ENCODE data around the gene NOL6. TPM values are rescaled to one million over a fixed set of nuclear protein-coding genes. Genes with fewer than 3 reads are reported as not detected.

NOL6 gene
- total RNA-seq, 1 experiment from 2014 or later, result 64.4 TPM

GRCh38 chr9:33480106-33480505 is 6.4 kb upstream of the NOL6 start:
- peak overlapping the region in 1 of 3 experiments; percentile 86; a peak in 1 of 7 replicates for H3K27ac Mint-ChIP-seq
- no peak overlapping the region for H2BK20ac ChIP-seq (ENCODE audit: low read depth, low read length, poor library complexity, severe bottlenecking)
- no CpG with 5 or more reads among the region's 2 CpGs for WGBS (ENCODE audit: extremely low coverage, insufficient read length, low lambda C conversion rate)

More at GRCh38 chr9:33480106-33480505, 6.4 kb upstream of the NOL6 start:
- no peak overlapping the region for H3K27ac ChIP-seq (ENCODE audit: insufficient read length, low read depth, low read length)
- no peak overlapping the region for H3K23ac ChIP-seq (ENCODE audit: insufficient read length, low read depth, low read length)
- no peaks in the 10 kb centered on the region for H4K20me1 ChIP-seq (ENCODE audit: control insufficient read depth, insufficient read depth, insufficient read length)
- H4K5ac ChIP-seq (ENCODE audit: insufficient read length, low read depth, low read length), result no peak overlapping the region
- H3K56ac ChIP-seq (ENCODE audit: insufficient read length, low read depth, low read length), result no peak overlapping the region
- no peak overlapping the region for H3K4me2 ChIP-seq (ENCODE audit: insufficient read depth, insufficient read length, low read length)
- H2BK12ac ChIP-seq (ENCODE audit: insufficient read length, low read depth, low read length), result no peak overlapping the region
- no peaks in the 10 kb centered on the region for H3K79me2 ChIP-seq (ENCODE audit: insufficient read depth, low read length)
- no peak overlapping the region for H2AFZ ChIP-seq (ENCODE audit: low read length)
- H3K23me2 ChIP-seq (ENCODE audit: insufficient read length, low read depth, low read length, poor library complexity, severe bottlenecking), result no peaks in the 10 kb centered on the region
- no peaks in the 10 kb centered on the region for H3K27me3 ChIP-seq (ENCODE audit: insufficient read depth, low read length)
- no peak overlapping the region for H4K8ac ChIP-seq (replicated peaks; ENCODE audit: insufficient read length, low read depth, low read length)
- H2BK5ac ChIP-seq (ENCODE audit: insufficient read length, low read length), result no peak overlapping the region
- Mint-ChIP-seq H3K4me3 (no peak overlapping the region), H3K27me3 (ENCODE audit: low read depth) (no peaks in the 10 kb centered on the region), H3K4me1 (peaks cover 0 to 3% of the 10 kb centered on the region in 2 experiments; a peak in 1 of 4 replicates), H3K9me3 (no peaks in the 10 kb centered on the region), H3K36me3 (ENCODE audit: insufficient read depth in 1 of 3, low read depth in 3 of 3) (no peaks in the 10 kb centered on the region)
- H3T11ph ChIP-seq (ENCODE audit: low read length), result no peak overlapping the region
- no peak overlapping the region for H2BK120ac ChIP-seq (ENCODE audit: low read depth, low read length, poor library complexity, severe bottlenecking)
- no peak overlapping the region for H3K4ac ChIP-seq (ENCODE audit: low read depth, low read length)
- H4K91ac ChIP-seq (ENCODE audit: insufficient read length, low read depth, low read length), result no peak overlapping the region
- H2AK5ac ChIP-seq (ENCODE audit: insufficient read length, low read length), result no peak overlapping the region
- TF ChIP-seq CTCF (conservative IDR thresholded peaks at IDR 0.05), result no peak
- no peaks in the 10 kb centered on the region for H3K79me1 ChIP-seq (ENCODE audit: insufficient read depth, low read depth, low read length, poor library complexity, severe bottlenecking)
- H3K9me3 ChIP-seq (ENCODE audit: control insufficient read depth, low read depth, low read length), result no peaks in the 10 kb centered on the region
- H3K14ac ChIP-seq (ENCODE audit: insufficient read depth, low read length), result no peak overlapping the region
- no peak overlapping the region for H3K9ac ChIP-seq (ENCODE audit: extremely low read depth, insufficient read length, low read length)
- no peak overlapping the region for H2BK15ac ChIP-seq (ENCODE audit: low read depth, low read length)
- no peak for DNase-seq
- no peak overlapping the region for H3K18ac ChIP-seq (ENCODE audit: insufficient read length, low read depth, low read length)
- H3K4me1 ChIP-seq (ENCODE audit: insufficient read depth, low read length), result no peaks in the 10 kb centered on the region

Measured in H9 (cell line).